Memory B cell (primary cell): ENCODE data around the gene SLC25A42.
A peak's percentile ranks its signal among the peaks of the same experiment; 100 is the strongest.
"Not testable (repeated sequence)": the region's sequence is repeated elsewhere in the genome, so short reads cannot be mapped to it uniquely, and the experiment has no call there.

Experiments
- ATAC-seq: fragments of 150-1000 bp; cut with Tn5 transposase; 2 replicates; pipeline ENCODE4 v1.10.0; 2021; ENCODE audit warnings: low read depth, mild to moderate bottlenecking, moderate library complexity
- DNase-seq, 2 donors: peaks; one replicate each; pipeline ENCODE4 v3.0.0; 2022; ENCODE audit warnings: low spot score in 2 of 2
- H3K27ac Mint-ChIP-seq: one replicate; pipeline ENCODE4 v1.8.0; 2022; ENCODE audit warnings: mild to moderate bottlenecking, moderate library complexity, mixed read lengths
- H3K27me3 Mint-ChIP-seq: one replicate; pipeline ENCODE4 v1.8.0; 2022; ENCODE audit warnings: mixed read lengths
- H3K36me3 Mint-ChIP-seq: one replicate; pipeline ENCODE4 v1.8.0; 2022; ENCODE audit warnings: mild to moderate bottlenecking, mixed read lengths
- H3K4me1 Mint-ChIP-seq: one replicate; pipeline ENCODE4 v1.8.0; 2022; ENCODE audit warnings: mixed read lengths
- H3K4me3 Mint-ChIP-seq: one replicate; pipeline ENCODE4 v1.8.0; 2022; ENCODE audit warnings: mild to moderate bottlenecking, moderate library complexity, mixed read lengths
- H3K9me3 Mint-ChIP-seq: one replicate; pipeline ENCODE4 v1.8.0; 2022; ENCODE audit warnings: mixed read lengths

SLC25A42 gene

DNA sequence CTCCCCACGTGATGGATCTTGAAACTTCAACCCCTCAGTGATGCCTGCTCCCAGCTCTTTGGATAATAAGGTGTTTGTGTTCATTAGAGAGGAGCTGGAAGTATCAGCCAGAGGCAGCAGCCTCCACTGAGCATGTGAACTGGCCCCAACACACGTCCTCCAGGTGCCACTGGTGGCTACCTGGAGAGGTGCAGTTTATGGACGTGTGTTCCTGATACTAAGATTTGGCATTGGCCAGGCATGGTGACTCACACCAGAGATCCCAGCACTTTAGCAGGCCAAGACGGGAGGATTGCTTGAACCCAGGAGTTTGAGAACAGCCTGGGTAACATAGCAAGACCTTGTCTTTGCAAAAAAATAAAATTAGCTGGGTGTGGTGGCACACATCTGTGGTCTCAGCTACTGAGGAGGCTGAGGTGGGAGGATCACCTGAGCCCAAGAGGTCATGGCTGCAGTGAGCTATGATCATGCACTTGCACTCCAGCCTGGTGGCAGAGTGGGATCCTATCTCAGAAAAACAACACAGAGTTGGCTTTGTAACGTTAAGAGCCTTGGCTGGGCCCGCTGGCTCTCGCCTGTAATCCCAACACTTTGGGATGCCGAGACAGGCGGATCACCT lies 34.4 kb downstream of the SLC25A42 start:
- Mint-ChIP-seq H3K36me3 (peaks cover 13% of the 10 kb centered on the region), H3K27ac (no peak overlapping the region)
- no peak for ATAC-seq

DNA sequence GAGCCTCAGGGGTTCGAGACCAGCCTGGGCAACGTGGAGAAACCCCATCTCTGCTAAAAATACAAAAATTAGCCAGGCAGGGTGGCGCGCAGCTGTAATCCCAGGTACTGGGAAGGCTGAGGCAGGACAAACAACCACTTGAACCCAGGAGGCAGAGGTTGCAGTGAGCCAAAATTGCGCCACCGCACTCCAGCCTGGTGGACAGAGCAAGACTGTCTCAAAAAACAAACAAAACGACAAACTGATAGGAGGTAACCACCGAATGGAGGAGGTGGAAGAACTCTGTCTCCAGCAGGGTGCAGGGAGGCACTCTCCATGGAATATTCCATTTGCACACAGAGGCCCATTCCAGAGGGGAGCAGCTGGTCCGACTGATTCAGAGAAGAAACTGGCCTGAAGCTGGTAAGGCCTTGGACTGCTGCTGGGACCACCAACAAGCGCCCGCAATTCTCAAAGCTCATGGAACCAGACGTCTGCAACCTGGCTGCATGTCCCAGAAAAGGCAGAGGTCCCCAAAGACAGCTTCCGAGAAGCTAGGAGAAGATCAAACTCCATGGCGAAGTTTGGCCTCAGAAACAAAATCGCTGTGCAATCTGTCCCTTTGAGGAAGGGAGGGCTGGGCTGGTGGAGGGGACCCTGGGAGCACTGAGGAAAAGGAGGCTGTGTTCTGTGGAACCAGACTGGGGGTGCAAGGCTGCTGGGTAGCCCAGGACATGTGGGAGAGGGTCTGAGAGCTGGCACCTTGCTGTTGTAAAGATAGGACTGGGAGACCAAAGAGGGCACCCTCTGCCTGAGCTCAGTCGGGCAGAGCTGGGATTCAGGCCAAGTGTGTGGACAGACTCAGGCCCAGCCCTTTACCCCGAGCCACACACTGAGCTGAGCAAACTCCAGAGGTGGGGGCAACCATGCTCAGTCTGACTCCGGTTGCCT lies 35.2 kb downstream of the SLC25A42 start:
- Mint-ChIP-seq H3K27me3 (no peaks in the 10 kb centered on the region), H3K36me3 (peaks cover 13% of the 10 kb centered on the region), H3K9me3 (no peaks in the 10 kb centered on the region), H3K27ac (no peak overlapping the region), H3K4me1 (peaks cover 7% of the 10 kb centered on the region), H3K4me3 (no peak overlapping the region)
- ATAC-seq (no peak), DNase-seq (no peak)

More for the DNA sequence above, 34.4 kb downstream of the SLC25A42 start:
- DNase-seq = no peak
- H3K9me3 Mint-ChIP-seq = no peaks in the 10 kb centered on the region
- peaks cover 11% of the 10 kb centered on the region for H3K4me1 Mint-ChIP-seq
- H3K4me3 Mint-ChIP-seq = no peak overlapping the region
- no peaks in the 10 kb centered on the region for H3K27me3 Mint-ChIP-seq

DNA sequence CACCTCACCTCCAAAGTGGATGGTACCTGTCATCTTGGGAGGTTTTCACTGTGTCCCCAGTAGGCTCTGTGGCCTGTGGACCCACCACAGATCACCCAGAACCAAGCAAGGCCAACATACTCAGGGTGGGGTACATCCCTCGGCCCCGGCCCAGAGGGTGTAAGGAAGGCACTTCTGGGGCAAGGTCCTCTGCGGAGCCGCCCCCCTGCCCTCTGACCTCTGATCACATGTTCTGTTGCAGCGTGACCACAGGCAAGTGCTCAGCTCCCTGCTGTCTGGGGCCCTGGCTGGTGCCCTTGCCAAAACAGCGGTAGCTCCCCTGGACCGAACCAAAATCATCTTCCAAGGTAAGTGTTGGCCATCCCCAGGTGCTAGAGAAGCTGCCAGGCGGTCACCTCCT lies 37.7 kb downstream of the SLC25A42 start:
- Mint-ChIP-seq H3K27me3 (no peaks in the 10 kb centered on the region), H3K27ac (no peak overlapping the region), H3K4me3 (no peak overlapping the region), H3K4me1 (peaks cover 7% of the 10 kb centered on the region), H3K9me3 (no peaks in the 10 kb centered on the region), H3K36me3 (peaks cover 15% of the 10 kb centered on the region)
- no peak for DNase-seq
- no peak for ATAC-seq

DNA sequence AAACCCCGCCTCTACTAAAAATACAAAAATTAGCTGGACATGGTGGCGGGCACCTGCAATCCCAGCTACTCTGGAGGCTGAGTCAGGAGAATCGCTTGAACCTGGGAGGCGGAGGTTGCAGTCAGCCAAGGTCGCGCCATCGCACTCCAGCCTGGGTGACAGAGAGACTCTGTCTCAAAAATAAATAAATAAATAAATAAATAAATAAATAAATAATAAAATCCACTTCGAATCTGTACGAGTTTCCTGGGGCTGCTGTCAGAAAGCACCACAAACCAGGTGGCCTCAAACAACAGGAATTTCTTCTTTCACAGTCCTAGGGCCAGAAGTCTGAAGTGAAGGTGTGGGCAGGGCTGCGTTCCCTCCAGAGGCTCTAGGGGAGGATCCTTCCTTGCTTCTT lies 38.8 kb downstream of the SLC25A42 start:
- H3K36me3 Mint-ChIP-seq = peaks cover 18% of the 10 kb centered on the region
- DNase-seq, H3K27ac Mint-ChIP-seq, H3K4me1 Mint-ChIP-seq, H3K9me3 Mint-ChIP-seq, H3K4me3 Mint-ChIP-seq, ATAC-seq, H3K27me3 Mint-ChIP-seq: not testable (repeated sequence)

- Mint-ChIP-seq H3K4me1 (peaks cover 7% of the 10 kb centered on the region), H3K9me3 (no peaks in the 10 kb centered on the region), H3K36me3 (peaks cover 18% of the 10 kb centered on the region)
Observed at GRCh38 chr19:19103167-19103566, 39.4 kb downstream of the SLC25A42 start.

GRCh38 chr19:19105365-19106055 lies 41.7 kb downstream of the SLC25A42 start:
- H3K36me3 Mint-ChIP-seq = peaks cover 13% of the 10 kb centered on the region
- no peaks in the 10 kb centered on the region for H3K9me3 Mint-ChIP-seq
- no peak for DNase-seq
- H3K27me3 Mint-ChIP-seq = no peaks in the 10 kb centered on the region
- ATAC-seq = peak; percentile 60
- H3K4me3 Mint-ChIP-seq = peak overlapping the region; percentile 69
- H3K4me1 Mint-ChIP-seq = peaks cover 4% of the 10 kb centered on the region
- H3K27ac Mint-ChIP-seq = peak overlapping the region; percentile 38

More at GRCh38 chr19:19103167-19103566, 39.4 kb downstream of the SLC25A42 start:
- Mint-ChIP-seq H3K27me3 (no peaks in the 10 kb centered on the region), H3K27ac (no peak overlapping the region), H3K4me3 (no peak overlapping the region)
- DNase-seq (no peak), ATAC-seq (no peak)

DNA sequence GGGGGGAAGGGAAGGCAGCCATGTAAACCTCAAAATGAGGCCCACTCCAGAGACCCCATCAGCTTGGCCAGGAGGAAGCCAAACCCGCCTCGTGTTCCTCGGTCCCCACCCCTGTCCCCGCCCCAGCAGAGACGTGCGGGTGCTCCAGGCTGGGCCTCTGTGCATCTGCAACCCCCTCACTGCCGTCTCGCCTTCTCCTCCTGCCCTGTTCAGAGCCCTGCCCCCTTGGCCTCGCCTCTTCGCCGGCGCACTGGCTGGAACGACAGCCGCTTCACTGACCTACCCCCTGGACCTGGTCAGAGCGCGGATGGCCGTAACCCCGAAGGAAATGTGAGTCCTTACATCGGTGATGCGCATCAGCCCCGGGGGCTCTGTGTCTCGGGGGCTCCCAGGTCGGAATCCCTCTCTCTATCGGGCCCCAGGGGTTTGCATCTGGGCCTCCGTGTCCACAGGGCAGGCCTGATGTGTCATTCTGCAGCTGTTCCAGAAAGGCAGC lies 42.3 kb downstream of the SLC25A42 start:
- Mint-ChIP-seq H3K27ac (peak overlapping the region; percentile 38), H3K4me3 (peak overlapping the region; percentile 69)

DNA sequence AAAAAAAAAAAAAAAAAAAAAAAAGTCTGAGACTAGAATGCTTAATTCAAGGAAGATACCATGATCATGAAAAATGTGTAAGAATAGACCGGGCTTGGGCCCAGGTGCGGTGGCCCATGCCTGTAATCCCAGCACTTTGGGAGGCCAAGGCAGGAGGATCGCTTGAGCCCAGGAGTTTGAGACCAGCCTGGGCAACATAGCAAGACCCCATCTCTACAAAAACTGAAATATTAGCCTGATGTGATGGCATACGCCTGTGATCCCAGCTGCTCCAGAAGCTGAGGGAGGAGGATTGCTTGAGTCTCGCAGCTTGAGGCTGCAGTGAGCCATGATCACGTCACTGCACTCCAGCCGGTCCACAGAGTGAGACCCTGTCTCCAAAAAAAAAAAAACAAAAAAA lies 43.1 kb downstream of the SLC25A42 start:
- not testable (repeated sequence) for H3K27me3 Mint-ChIP-seq, ATAC-seq, H3K4me3 Mint-ChIP-seq, DNase-seq, H3K4me1 Mint-ChIP-seq, H3K27ac Mint-ChIP-seq, H3K9me3 Mint-ChIP-seq
- peaks cover 11% of the 10 kb centered on the region for H3K36me3 Mint-ChIP-seq

More for the DNA sequence above, 42.3 kb downstream of the SLC25A42 start:
- DNase-seq = no peak
- Mint-ChIP-seq H3K36me3 (peaks cover 11% of the 10 kb centered on the region), H3K4me1 (peaks cover 3% of the 10 kb centered on the region), H3K27me3 (no peaks in the 10 kb centered on the region), H3K9me3 (no peaks in the 10 kb centered on the region)
- ATAC-seq = no peak

DNA sequence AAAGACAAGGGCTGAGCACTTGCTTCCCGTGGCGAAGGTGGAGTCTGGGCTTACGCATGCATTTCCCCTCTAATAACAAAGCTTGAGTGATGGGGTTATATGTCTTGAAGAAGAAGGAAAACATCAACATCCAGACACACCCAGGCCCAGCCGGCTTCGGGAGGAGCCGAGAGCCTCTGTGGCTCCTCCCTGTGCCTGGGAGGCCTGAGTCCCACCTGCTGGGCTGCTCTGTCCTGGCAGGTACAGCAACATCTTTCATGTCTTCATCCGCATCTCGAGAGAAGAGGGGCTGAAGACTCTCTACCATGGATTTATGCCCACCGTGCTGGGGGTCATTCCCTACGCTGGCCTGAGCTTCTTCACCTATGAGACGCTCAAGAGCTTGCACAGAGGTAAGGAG lies 43.9 kb downstream of the SLC25A42 start:
- H3K4me1 Mint-ChIP-seq = peaks cover 9% of the 10 kb centered on the region
- H3K27me3 Mint-ChIP-seq = no peaks in the 10 kb centered on the region
- H3K4me3 Mint-ChIP-seq = no peak overlapping the region
- H3K36me3 Mint-ChIP-seq = peaks cover 11% of the 10 kb centered on the region
- no peak overlapping the region for H3K27ac Mint-ChIP-seq
- no peaks in the 10 kb centered on the region for H3K9me3 Mint-ChIP-seq
- DNase-seq (no peak), ATAC-seq (no peak)

DNA sequence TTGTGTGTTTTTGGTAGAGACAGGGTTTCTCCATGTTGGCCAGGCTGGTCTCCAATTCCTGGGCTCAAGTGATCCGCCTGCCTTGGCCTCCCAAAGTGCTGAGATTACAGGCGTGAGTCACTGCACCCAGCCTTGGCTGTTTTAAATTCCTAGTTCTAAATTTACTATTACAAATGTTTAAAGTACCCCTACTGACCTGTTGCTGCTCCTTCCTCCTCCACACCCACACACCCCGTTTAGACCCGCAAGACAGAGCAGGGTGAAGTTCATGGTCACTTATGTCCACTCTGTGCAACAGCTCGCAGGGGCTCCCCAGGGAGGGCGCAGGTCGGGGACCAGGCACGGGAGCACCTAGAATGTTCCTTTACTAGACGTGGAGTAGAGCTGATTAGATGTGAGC lies 45.8 kb downstream of the SLC25A42 start:
- H3K4me1 Mint-ChIP-seq = peaks cover 12% of the 10 kb centered on the region

GRCh38 chr19:19110410-19111135 lies 46.8 kb downstream of the SLC25A42 start:
- DNase-seq (no peak), ATAC-seq (peak; percentile 69)
- no peaks in the 10 kb centered on the region for H3K27me3 Mint-ChIP-seq
- peaks cover 11% of the 10 kb centered on the region for H3K36me3 Mint-ChIP-seq
- H3K4me3 Mint-ChIP-seq = peak overlapping the region; percentile 11
- H3K4me1 Mint-ChIP-seq = peaks cover 12% of the 10 kb centered on the region
- no peak overlapping the region for H3K27ac Mint-ChIP-seq
- H3K9me3 Mint-ChIP-seq = no peaks in the 10 kb centered on the region

More for the DNA sequence above, 45.8 kb downstream of the SLC25A42 start:
- ATAC-seq = no peak
- Mint-ChIP-seq H3K9me3 (no peaks in the 10 kb centered on the region), H3K4me3 (no peak overlapping the region), H3K27me3 (no peaks in the 10 kb centered on the region), H3K27ac (no peak overlapping the region), H3K36me3 (peaks cover 11% of the 10 kb centered on the region)
- no peak for DNase-seq

DNA sequence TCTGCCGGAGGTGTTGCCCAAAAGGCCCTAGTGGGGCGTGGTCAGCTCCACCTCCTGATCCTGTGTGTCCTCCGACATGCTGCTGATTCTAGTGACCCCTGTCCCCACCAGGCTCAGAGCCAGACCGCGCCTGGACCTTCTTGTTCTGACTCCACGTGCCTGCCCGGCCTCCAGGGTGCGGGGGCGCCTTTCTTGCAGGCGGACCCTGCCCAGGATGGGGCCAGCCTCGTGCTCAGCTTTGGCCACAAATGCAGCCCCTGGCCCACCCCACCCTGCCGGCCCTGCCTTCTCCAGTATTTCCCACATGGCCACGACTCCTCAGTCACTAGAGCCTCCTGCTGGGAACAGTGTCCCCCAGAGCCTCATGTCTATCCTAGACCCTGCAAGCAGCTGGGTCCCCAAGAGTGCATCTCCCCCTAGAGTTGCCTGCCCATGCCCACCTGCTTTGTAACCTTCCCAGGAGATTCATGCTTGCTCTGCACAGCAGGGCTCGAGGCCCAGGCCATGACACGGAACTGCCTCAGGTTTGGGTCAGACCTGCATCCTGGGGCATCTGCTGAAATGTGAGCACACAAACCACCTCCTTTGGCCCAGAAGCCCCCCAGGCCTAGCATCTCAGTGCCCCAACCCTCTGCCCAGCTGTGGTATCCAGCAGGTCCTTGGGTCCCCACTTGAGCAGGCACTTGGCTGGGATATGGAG lies 47.5 kb downstream of the SLC25A42 start:
- ATAC-seq (no peak), DNase-seq (no peak)
- peaks cover 6% of the 10 kb centered on the region for H3K36me3 Mint-ChIP-seq
- peaks cover 10% of the 10 kb centered on the region for H3K4me1 Mint-ChIP-seq
- peak overlapping the region; percentile 11 for H3K4me3 Mint-ChIP-seq
- no peaks in the 10 kb centered on the region for H3K9me3 Mint-ChIP-seq
- no peaks in the 10 kb centered on the region for H3K27me3 Mint-ChIP-seq
- H3K27ac Mint-ChIP-seq = no peak overlapping the region
